OCI-LY3 (cell line): ENCODE measurements around the gene TAF10.
A peak's percentile ranks its signal among the peaks of the same experiment; 100 is the strongest.

Experiments used
- H2AFZ ChIP-seq: fragments of 200-600, 300-600 bp; shearing (Covaris generic); 2 replicates; pipeline ENCODE4 v1.6.0; 2014; ENCODE audit warnings: antibody characterized with exemption, low read depth, low read length
- H3K27ac ChIP-seq: fragments of 200-600, 300-600 bp; sonication (generic); 2 replicates; pipeline ENCODE4 v1.5.1; 2014; ENCODE audit warnings: mild to moderate bottlenecking, low read length, moderate library complexity, mixed read lengths
- H3K27me3 ChIP-seq: fragments of 200-600, 300-600 bp; sonication (generic); 2 replicates; pipeline ENCODE4 v1.6.1; 2014; ENCODE audit warnings: low read depth, low read length, mixed read lengths
- H3K36me3 ChIP-seq: fragments of 200-600, 300-600 bp; sonication (generic); replicated peaks from 2 replicates; pipeline ENCODE3; 2014; ENCODE audit warnings: low read depth, low read length, mixed read lengths
- H3K4me1 ChIP-seq: fragments of 300-600, 200-600 bp; sonication (generic); 2 replicates; pipeline ENCODE4 v1.6.1; 2014; ENCODE audit warnings: low read length, mixed read lengths
- H3K4me2 ChIP-seq: fragments of 200-600, 300-600 bp; sonication (generic); 2 replicates; pipeline ENCODE4 v1.6.1; 2014; ENCODE audit warnings: low read length, mixed read lengths
- H3K4me3 ChIP-seq: fragments of 300-600, 200-600 bp; sonication (generic); 2 replicates; pipeline ENCODE4 v1.5.1; 2014; ENCODE audit warnings: antibody characterized with exemption, mild to moderate bottlenecking, low read length, moderate library complexity
- H3K79me2 ChIP-seq: fragments of 300-600, 200-600 bp; shearing (Covaris generic); 2 replicates; pipeline ENCODE4 v1.6.1; 2014; ENCODE audit warnings: mild to moderate bottlenecking, low read length, mixed read lengths
- H3K9ac ChIP-seq: fragments of 300-600, 200-600 bp; shearing (Covaris generic); 2 replicates; pipeline ENCODE4 v1.6.0; 2014; ENCODE audit warnings: mild to moderate bottlenecking, low read length, moderate library complexity
- H3K9me3 ChIP-seq: fragments of 200-600, 300-600 bp; shearing (Covaris generic); 2 replicates; pipeline ENCODE4 v1.6.1; 2014; ENCODE audit warnings: low read length, mixed read lengths; ENCODE audit not compliant: insufficient read depth
- H4K20me1 ChIP-seq: fragments of 200-600, 300-600 bp; sonication (generic); 2 replicates; pipeline ENCODE4 v1.6.1; 2016; ENCODE audit warnings: low read length, mixed read lengths; ENCODE audit not compliant: insufficient read depth
- EZH2phosphoT487 ChIP-seq: fragments of 200-600 bp; shearing (Covaris generic); IDR thresholded peaks from 2 replicates; pipeline ENCODE4 v1.6.1; 2018; ENCODE audit warnings: antibody characterized with exemption, mixed run types, low read depth
- TF ChIP-seq, protein P1 (sequence below): fragments of 200-600, 300-600 bp; sonication (generic); IDR thresholded peaks from 2 replicates; pipeline ENCODE4 v1.5.1; 2014; ENCODE audit warnings: antibody characterized with exemption, low read length, low read depth

Gene TAF10

DNA sequence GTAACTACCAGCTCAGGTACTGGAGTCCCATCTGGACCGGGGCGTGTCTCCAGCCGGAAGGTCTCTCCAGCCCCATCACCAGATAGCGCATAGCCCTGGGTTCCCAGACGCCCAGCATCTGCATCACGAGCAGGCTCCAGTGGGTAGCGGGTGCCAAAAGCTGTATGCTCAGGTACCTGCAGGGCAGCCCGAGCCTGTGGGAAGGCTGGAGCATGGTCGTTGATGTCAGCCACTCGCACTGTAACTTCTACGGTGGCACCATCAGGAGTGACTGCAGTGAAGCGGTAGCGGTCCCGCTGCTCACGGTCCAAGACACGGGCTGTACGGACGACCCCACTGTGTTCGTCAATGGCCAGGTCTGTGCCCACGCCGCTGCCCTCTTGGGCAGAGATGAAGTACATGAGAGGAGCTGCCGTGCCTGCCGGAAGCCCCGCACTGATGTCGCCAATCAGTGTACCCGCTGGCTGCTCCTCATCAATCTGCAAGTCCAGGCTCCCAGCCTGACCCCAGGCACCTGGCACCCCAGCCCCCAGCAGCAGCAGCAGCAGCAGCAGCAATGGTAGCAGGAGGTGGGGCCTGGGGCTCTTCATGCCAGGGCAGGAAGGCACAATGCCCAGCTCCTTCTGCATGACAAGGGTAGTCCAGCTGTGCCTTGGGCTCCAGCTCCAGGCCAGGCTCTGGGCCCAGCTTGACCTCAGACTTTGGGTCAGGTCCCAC lies 29.1 kb upstream of the TAF10 start:
- Histone ChIP-seq H3K4me2 (no peak overlapping the region), H4K20me1 (no peaks in the 10 kb centered on the region), H3K9me3 (no peaks in the 10 kb centered on the region), H3K4me3 (no peak overlapping the region), H3K9ac (no peak overlapping the region), H3K4me1 (peaks cover 2% of the 10 kb centered on the region), H2AFZ (no peak overlapping the region), H3K27ac (no peak overlapping the region), H3K79me2 (no peaks in the 10 kb centered on the region), H3K36me3 (no peaks in the 10 kb centered on the region), H3K27me3 (0 out of 2 replicates have a peak, but pooled peaks cover 9% of the 10 kb centered on the region)
- TF ChIP-seq, protein P1, sequence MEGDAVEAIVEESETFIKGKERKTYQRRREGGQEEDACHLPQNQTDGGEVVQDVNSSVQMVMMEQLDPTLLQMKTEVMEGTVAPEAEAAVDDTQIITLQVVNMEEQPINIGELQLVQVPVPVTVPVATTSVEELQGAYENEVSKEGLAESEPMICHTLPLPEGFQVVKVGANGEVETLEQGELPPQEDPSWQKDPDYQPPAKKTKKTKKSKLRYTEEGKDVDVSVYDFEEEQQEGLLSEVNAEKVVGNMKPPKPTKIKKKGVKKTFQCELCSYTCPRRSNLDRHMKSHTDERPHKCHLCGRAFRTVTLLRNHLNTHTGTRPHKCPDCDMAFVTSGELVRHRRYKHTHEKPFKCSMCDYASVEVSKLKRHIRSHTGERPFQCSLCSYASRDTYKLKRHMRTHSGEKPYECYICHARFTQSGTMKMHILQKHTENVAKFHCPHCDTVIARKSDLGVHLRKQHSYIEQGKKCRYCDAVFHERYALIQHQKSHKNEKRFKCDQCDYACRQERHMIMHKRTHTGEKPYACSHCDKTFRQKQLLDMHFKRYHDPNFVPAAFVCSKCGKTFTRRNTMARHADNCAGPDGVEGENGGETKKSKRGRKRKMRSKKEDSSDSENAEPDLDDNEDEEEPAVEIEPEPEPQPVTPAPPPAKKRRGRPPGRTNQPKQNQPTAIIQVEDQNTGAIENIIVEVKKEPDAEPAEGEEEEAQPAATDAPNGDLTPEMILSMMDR = no peak
- no peak for TF ChIP-seq EZH2phosphoT487

DNA sequence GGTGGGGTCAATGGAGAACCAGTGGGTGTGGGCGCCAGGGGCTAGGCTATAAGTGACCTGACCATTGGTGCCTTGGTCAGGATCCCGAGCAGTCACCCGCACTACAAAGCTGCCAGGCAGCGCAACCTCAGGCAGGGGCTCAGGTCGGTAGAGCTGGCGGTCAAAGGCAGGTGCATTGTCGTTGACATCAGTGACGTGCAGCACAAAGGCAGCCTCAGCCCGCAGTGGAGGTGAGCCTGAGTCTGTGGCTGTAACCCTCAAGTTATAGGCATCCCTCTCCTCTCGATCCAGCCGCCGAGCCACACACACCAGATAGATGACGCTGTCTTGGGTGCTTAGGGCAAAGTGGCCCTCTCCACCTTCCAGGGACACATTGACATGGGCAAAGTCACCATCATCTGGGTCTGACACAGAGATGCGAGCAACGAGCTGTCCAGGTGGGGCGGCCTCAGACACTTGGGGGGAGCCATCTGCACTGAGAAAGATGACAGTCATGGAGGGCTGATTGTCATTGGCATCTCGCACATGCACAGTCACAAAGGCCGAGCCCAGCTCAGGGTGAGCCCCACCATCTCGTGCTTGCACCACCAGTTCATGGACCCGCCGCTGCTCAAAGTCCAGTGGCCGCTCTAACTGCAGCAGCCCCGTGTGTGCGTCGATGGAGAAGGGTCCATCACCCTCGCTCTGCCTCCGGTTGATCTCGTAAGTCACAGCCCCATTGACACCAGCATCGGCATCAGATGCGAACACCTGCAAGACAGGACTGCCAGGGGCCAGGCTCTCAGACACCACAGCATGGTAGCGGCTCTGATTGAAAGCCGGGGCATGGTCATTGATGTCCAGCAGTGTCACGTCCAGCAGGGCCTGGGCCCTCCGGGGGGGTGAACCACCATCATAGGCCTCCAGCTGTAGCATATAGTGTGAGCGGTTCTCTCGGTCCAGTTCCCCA lies 28.3 kb upstream of the TAF10 start:
- Histone ChIP-seq H2AFZ (no peak overlapping the region), H3K4me3 (no peak overlapping the region), H4K20me1 (no peaks in the 10 kb centered on the region), H3K79me2 (no peaks in the 10 kb centered on the region), H3K9me3 (no peaks in the 10 kb centered on the region), H3K4me2 (no peak overlapping the region), H3K36me3 (no peaks in the 10 kb centered on the region), H3K4me1 (no peaks in the 10 kb centered on the region), H3K27ac (no peak overlapping the region), H3K9ac (no peak overlapping the region), H3K27me3 (0 out of 2 replicates have a peak, but pooled peaks cover 9% of the 10 kb centered on the region)
- TF ChIP-seq EZH2phosphoT487 = no peak
- TF ChIP-seq, protein P1 = no peak

GRCh38 chr11:6638429-6638828 lies 26.4 kb upstream of the TAF10 start:
- Histone ChIP-seq H3K36me3 (no peaks in the 10 kb centered on the region), H3K27ac (no peak overlapping the region), H3K4me2 (no peak overlapping the region), H2AFZ (no peak overlapping the region), H3K4me1 (no peaks in the 10 kb centered on the region), H3K9ac (no peak overlapping the region), H3K9me3 (no peaks in the 10 kb centered on the region), H4K20me1 (no peaks in the 10 kb centered on the region), H3K4me3 (no peak overlapping the region), H3K79me2 (no peaks in the 10 kb centered on the region), H3K27me3 (no peaks in the 10 kb centered on the region)
- TF ChIP-seq EZH2phosphoT487 = no peak
- TF ChIP-seq, protein P1 = peak; percentile 16; the same call in 1 of the 2 replicates

- Histone ChIP-seq H3K36me3 (no peaks in the 10 kb centered on the region), H2AFZ (no peak overlapping the region), H3K27me3 (no peaks in the 10 kb centered on the region), H3K4me1 (no peaks in the 10 kb centered on the region), H3K27ac (no peak overlapping the region), H3K9me3 (no peaks in the 10 kb centered on the region), H3K4me2 (no peak overlapping the region), H3K4me3 (no peak overlapping the region), H3K79me2 (no peaks in the 10 kb centered on the region), H4K20me1 (no peaks in the 10 kb centered on the region), H3K9ac (no peak overlapping the region)
- TF ChIP-seq, protein P1 = no peak
- no peak for TF ChIP-seq EZH2phosphoT487
These were observed 25.9 kb upstream of the TAF10 start for GRCh38 chr11:6637871-6638270.
